Stimulated activated CD4-positive, alpha-beta T cell treated with anti-CD3 and anti-CD28 coated beads, TNF-alpha, amount 100 ng/mL, for 1 hour (primary cell): ENCODE results near the gene SESN3.

Experiments
- DNase-seq, 3 donors: peaks; one replicate each; pipeline ENCODE4 v3.0.0-alpha.2; 2020; ENCODE audit warnings: low read depth in 3 of 3, low spot score in 1 of 3

Gene SESN3

GRCh38 chr11:95132956-95133355 is 98.0 kb downstream of the SESN3 start:
- DNase-seq: no peak

GRCh38 chr11:95128602-95129001 is 102.4 kb downstream of the SESN3 start:
- no peak for DNase-seq

GRCh38 chr11:95123556-95123955 is 107.4 kb downstream of the SESN3 start:
- DNase-seq: no peak

- DNase-seq: no peak
Observed at GRCh38 chr11:95121698-95122097, 109.3 kb downstream of the SESN3 start.

GRCh38 chr11:95119361-95120060 is 111.5 kb downstream of the SESN3 start:
- no peak for DNase-seq

- no peak for DNase-seq
Observed at GRCh38 chr11:95115597-95115996, 115.4 kb downstream of the SESN3 start.
